Small intestine (tissue), 16 donors: ENCODE results near the gene DENND11. TPM values are rescaled to one million over a fixed set of nuclear protein-coding genes. Genes with fewer than 3 reads are reported as not detected.

Source experiments
- DNase-seq, 2 donors: peaks; one replicate each; pipeline versions ENCODE4 v3.0.0 to v3.0.0-alpha.2; 2013
- FAIRE-seq: peaks from 2 replicates; lab custom pipeline; 2012; peaks lifted over from hg19 to GRCh38; lab: Jason Lieb, UNC
- H3K27ac ChIP-seq, 3 donors: one replicate each; pipeline ENCODE4 v1.5.1; 2013; ENCODE audit warnings: low read length in 2 of 3, mild to moderate bottlenecking in 2 of 3, control low read depth in 1 of 3, inconsistent platforms in 1 of 3, low read depth in 1 of 3, moderate library complexity in 1 of 3
- H3K27me3 ChIP-seq, 3 donors: one replicate each; pipeline ENCODE4 v1.6.1; 2013; ENCODE audit warnings: low read length in 3 of 3, inconsistent platforms in 1 of 3; ENCODE audit not compliant: control insufficient read depth in 3 of 3, insufficient read depth in 3 of 3
- H3K36me3 ChIP-seq, 3 donors: one replicate each; pipeline ENCODE4 v1.6.1; 2013; ENCODE audit warnings: low read length in 3 of 3, inconsistent platforms in 1 of 3, low read depth in 1 of 3, mild to moderate bottlenecking in 1 of 3, moderate library complexity in 1 of 3; ENCODE audit not compliant: control insufficient read depth in 3 of 3, insufficient read depth in 2 of 3
- H3K4me1 ChIP-seq, 3 donors: one replicate each; pipeline ENCODE4 v1.6.1; 2013; ENCODE audit warnings: low read length in 2 of 3, inconsistent platforms in 1 of 3, low read depth in 1 of 3, mild to moderate bottlenecking in 1 of 3, moderate library complexity in 1 of 3; ENCODE audit not compliant: control insufficient read depth in 3 of 3, insufficient read depth in 2 of 3
- H3K4me3 ChIP-seq, 3 donors: one replicate each; pipeline ENCODE4 v1.5.1; 2013; ENCODE audit warnings: low read length in 3 of 3, control low read depth in 1 of 3, inconsistent platforms in 1 of 3, low read depth in 1 of 3, mild to moderate bottlenecking in 1 of 3, moderate library complexity in 1 of 3
- H3K9me3 ChIP-seq, 2 donors: one replicate each; pipeline ENCODE4 v1.6.1; 2013; ENCODE audit warnings: low read depth in 1 of 2, low read length in 1 of 2; ENCODE audit not compliant: control insufficient read depth in 2 of 2, insufficient read depth in 1 of 2
- WGBS, 3 donors: extraction: QIAGEN DNeasy Blood & Tissue Kit; methylation state at CpG; one replicate each; pipeline ENCODE4 v1.1.7; 2013; 5-methylcytosine and 5-hydroxymethylcytosine counted together
- long read RNA-seq, 10 donors: transcript quantifications; one replicate each; lab custom pipeline, GENCODE V29; 2026
- polyA plus RNA-seq, 4 donors: library from polyadenylated mRNA; stranded (reverse) in 3 of 4; unstranded in 1 of 4; fragments of 200-250 nt in 3 of 4; fragments of 120-200 nt in 1 of 4; gene quantifications; one replicate each; pipeline versions ENCODE4 v1.2.1 to v1.2.3, GENCODE V29; 2013
- donor health status: healthy with polysubstance abuse.
- donor health status: control.
- donor health status: control.
- donor health status: Bipolar disorder and iron deficiency.
- donor health status: healthy.

Gene DENND11, protein sequence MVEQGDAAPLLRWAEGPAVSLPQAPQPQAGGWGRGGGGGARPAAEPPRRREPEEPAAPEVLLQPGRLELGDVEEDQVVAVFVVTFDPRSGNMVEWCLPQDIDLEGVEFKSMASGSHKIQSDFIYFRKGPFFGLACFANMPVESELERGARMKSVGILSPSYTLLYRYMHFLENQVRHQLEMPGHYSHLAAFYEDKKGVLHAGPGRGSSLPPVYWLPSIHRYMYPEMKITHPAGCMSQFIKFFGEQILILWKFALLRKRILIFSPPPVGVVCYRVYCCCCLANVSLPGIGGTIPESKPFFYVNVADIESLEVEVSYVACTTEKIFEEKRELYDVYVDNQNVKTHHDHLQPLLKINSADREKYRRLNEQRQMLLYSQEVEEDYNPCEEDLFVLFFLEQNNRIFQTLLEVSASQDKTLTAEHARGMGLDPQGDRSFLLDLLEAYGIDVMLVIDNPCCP
- 10 to 100 TPM in 1 of 4 donors, 1 to 10 TPM in 3; 3.8 to 54.6 (median 7.1) TPM for polyA plus RNA-seq
- long read RNA-seq, donor 1, full-length matches to known transcripts = 10 of 23 reads
- long read RNA-seq, donor 1, partial matches to known transcripts = 13 of 23 reads
- long read RNA-seq, donor 1, other reads (novel, unspliced or antisense) = 0 of 23 reads
- long read RNA-seq, donor 2, full-length matches to known transcripts = 2 of 2 reads
- long read RNA-seq, donor 2, partial matches to known transcripts = 0 of 2 reads
- long read RNA-seq, donor 2, other reads (novel, unspliced or antisense) = 0 of 2 reads
- long read RNA-seq, donor 3, full-length matches to known transcripts = 3 of 9 reads
- long read RNA-seq, donor 3, partial matches to known transcripts = 6 of 9 reads
- long read RNA-seq, donor 3, other reads (novel, unspliced or antisense) = 0 of 9 reads
- long read RNA-seq, donor 4 = 0 reads
- long read RNA-seq, donor 5, partial matches to known transcripts = 37 of 77 reads
- long read RNA-seq, donor 5, other reads (novel, unspliced or antisense) = 40 of 77 reads
- long read RNA-seq, donor 6, full-length matches to known transcripts = 5 of 5 reads
- long read RNA-seq, donor 6, partial matches to known transcripts = 0 of 5 reads
- long read RNA-seq, donor 6, other reads (novel, unspliced or antisense) = 0 of 5 reads
- long read RNA-seq, donor 7 = 0 reads
- long read RNA-seq, donor 8 = 0 reads
- long read RNA-seq, donor 9, full-length matches to known transcripts = 1 of 1 reads
- long read RNA-seq, donor 9, partial matches to known transcripts = 0 of 1 reads
- long read RNA-seq, donor 9, other reads (novel, unspliced or antisense) = 0 of 1 reads
- long read RNA-seq, donor 10, full-length matches to known transcripts = 4 of 4 reads
- long read RNA-seq, donor 10, partial matches to known transcripts = 0 of 4 reads
- long read RNA-seq, donor 10, other reads (novel, unspliced or antisense) = 0 of 4 reads

DNA sequence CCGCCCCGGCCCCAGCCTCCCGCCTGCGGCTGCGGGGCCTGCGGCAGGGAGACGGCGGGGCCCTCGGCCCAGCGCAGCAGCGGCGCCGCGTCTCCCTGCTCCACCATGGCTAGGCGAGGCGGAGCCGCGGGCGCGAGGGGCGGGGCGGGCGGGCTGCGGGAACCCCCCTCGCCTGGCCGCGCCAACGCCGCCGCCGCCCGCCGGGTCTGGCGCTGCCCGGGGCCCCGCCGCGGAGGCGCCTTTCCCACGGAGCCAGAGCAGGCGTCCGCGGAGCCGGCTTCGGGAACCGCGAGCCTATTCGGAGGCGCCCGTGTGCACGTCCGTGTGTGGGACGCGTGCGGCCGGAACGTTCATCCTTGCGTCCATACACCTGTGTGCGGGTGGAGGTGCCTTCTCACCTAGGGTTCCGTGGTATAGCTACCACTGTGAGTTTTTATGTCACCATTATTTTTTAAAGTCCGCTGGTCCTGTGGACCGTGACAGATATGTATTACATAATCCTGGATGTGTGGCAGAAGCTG lies at the start of gene DENND11:
Gene DENND11, minus strand, starts transcription at position 120 of the 521 bp plus-strand sequence. Its CDS starts 13 bp downstream, at position 107.
- 0 to 1% (median 1%) methylated on average over 43 to 62 of the region's 62 CpGs for WGBS, 3 donors
- Histone ChIP-seq H3K27ac (peak within 1 kb of the TSS; percentile 50 to 81 (median 79)), H3K4me3 (peak within 1 kb of the TSS; percentile 64 to 96 (median 89)), H3K4me1 (peaks cover 0 to 50% (median 3%) of the 10 kb centered on the region in 3 donors), H3K36me3 (peaks cover 0 to 8% (median 0%) of the 10 kb centered on the region in 3 donors), H3K27me3 (no peaks in the 10 kb centered on the region), H3K9me3 (no peaks in the 10 kb centered on the region)
- FAIRE-seq (no peak), DNase-seq (peak; percentile 48 to 85)

DNA sequence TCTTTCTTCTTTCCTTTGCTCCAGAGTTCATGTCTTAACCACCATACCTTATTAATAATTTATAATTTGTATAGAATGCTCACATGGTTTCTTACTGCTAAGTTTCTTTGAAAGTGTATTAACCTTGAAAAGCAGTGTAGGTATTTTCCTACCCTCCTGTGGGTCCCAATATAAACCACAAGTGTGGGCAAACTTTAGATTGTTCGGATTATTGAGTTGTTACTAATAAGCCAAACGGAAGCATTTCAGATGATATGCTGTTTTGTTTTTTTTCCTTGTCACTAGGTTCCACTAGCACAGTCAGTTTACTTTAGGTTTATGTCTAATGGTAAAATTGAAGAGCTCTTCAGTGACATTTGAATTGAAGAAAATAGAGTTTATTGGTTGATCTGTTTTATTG lies 46.4 kb upstream of the DENND11 start:
- no peak for FAIRE-seq
- H3K36me3 ChIP-seq = peaks cover 19 to 39% (median 34%) of the 10 kb centered on the region in 3 donors

DNA sequence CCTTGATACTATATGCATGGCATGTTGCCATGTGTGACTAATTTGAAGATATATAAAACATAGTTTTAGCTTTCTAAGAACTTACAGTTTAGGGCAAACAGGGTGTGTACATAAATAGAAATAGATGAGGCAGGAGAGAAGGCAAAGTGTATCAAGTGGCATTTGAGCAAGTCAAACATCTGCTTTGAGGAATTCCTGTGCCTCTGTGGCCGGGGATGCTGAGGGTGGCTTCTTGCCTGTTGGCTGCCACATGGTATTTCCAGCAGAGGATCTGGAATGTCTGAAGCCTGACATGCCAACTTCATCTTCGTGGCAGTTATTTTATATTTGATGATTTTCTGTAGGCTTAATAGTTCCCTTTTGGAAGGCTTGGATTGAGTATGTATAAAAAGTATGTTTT lies 42.2 kb upstream of the DENND11 start:
- H3K4me3 ChIP-seq = no peak overlapping the region
- DNase-seq (no peak), FAIRE-seq (no peak)
- H3K36me3 ChIP-seq = peaks cover 10 to 32% (median 13%) of the 10 kb centered on the region in 3 donors
- H3K9me3 ChIP-seq = no peaks in the 10 kb centered on the region
- 87 to 90% (median 88%) methylated on average over 2 of the region's 2 CpGs for WGBS, 3 donors
- H3K27ac ChIP-seq = no peak overlapping the region
- peaks cover 0 to 5% (median under 1%) of the 10 kb centered on the region in 3 donors for H3K4me1 ChIP-seq
- H3K27me3 ChIP-seq = no peaks in the 10 kb centered on the region

More for the DNA sequence above, 46.4 kb upstream of the DENND11 start:
- Histone ChIP-seq H3K4me1 (no peaks in the 10 kb centered on the region), H3K27ac (no peak overlapping the region), H3K9me3 (peaks cover 0 to 29% of the 10 kb centered on the region in 2 donors), H3K27me3 (no peaks in the 10 kb centered on the region), H3K4me3 (no peak overlapping the region)
- no peak for DNase-seq
- 97 to 98% (median 98%) methylated on average over 2 of the region's 2 CpGs for WGBS, 3 donors

DNA sequence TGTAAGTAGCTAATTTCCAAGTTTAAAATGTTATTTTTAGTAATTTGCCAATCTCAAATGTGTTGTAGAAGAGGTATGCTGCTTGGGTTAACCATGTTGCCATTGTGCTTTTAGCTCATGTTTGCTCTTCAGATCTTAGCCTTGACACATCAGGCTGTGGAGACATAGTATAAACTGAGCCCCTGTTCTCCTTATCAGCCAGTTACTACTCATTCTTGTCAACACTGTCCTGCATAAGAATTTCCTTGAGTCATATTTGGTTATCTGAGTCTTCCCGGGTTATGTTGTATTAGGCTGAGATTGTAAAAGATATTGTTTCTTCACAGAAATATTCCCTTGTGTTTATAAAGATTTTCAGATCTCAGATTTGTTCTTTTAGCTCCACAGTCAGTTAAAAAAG lies 40.3 kb upstream of the DENND11 start:
- DNase-seq (no peak), FAIRE-seq (no peak)
- H3K9me3 ChIP-seq = no peaks in the 10 kb centered on the region
- H3K27me3 ChIP-seq = no peaks in the 10 kb centered on the region
- H3K36me3 ChIP-seq = peaks cover 8 to 26% (median 13%) of the 10 kb centered on the region in 3 donors
- no peak overlapping the region for H3K4me3 ChIP-seq
- WGBS, 3 donors = 46 to 81% (median 56%) methylated on average over 1 of the region's 1 CpG
- H3K27ac ChIP-seq = no peak overlapping the region
- peaks cover 0 to 7% (median 2%) of the 10 kb centered on the region in 3 donors for H3K4me1 ChIP-seq

DNA sequence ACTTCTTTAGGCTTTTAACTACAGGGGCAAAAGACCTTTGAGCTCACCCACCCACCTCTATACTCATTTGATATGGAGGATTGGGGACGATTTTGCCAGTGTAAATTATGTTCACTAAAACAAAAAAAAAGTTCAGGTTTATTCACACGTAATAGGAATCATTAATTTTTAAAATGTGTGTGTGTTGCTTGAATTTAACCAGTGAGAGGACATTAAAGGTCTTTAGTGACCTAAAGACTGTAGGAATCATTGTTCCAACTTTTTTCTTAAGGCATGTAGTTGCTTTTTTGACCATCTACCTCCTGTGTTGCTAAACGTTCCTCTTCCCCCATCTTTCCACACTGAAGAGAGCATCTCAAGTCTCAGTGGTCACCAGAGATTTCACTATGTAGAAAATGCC lies 37.3 kb upstream of the DENND11 start:
- FAIRE-seq = no peak
- H3K27ac ChIP-seq = no peak overlapping the region
- peaks cover 0 to 7% (median 2%) of the 10 kb centered on the region in 3 donors for H3K4me1 ChIP-seq
- WGBS, 3 donors = 43 to 54% (median 52%) methylated on average over 3 of the region's 3 CpGs
- H3K36me3 ChIP-seq = peaks cover 8 to 18% (median 9%) of the 10 kb centered on the region in 3 donors
- H3K4me3 ChIP-seq = peak overlapping the region in 2 of 3 donors; percentile 89 to 90
- no peaks in the 10 kb centered on the region for H3K9me3 ChIP-seq
- no peak for DNase-seq
- no peaks in the 10 kb centered on the region for H3K27me3 ChIP-seq

DNA sequence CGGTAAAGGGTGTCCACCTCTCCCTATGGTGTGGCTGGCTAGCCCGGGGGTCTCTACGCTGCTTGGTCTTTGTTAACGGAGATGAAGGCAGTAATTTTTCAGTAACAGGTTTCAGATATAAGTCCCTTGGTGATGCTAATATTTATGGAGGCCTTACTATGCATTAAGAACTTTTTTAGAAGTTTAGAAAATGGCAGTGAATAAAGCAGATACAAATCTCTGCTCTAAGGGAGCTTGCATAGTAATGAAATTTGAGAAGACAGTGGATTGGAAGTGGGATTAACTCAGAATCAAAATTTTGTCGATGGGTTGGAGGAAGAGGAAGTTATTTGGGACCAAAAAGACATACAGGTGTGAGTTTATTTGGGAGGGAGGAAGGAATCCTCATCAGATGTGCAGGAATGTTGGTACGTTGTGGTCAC lies 36.6 kb upstream of the DENND11 start:
- H3K4me3 ChIP-seq = peak overlapping the region; percentile 75 to 90 (median 89)
- H3K9me3 ChIP-seq = no peaks in the 10 kb centered on the region
- DNase-seq = no peak
- H3K27me3 ChIP-seq = no peaks in the 10 kb centered on the region
- WGBS, 3 donors = 0 to 1% (median 1%) methylated on average over 6 of the region's 6 CpGs
- H3K36me3 ChIP-seq = peaks cover 6 to 15% (median 7%) of the 10 kb centered on the region in 3 donors
- FAIRE-seq = no peak
- peaks cover 0 to 7% (median 2%) of the 10 kb centered on the region in 3 donors for H3K4me1 ChIP-seq
- H3K27ac ChIP-seq = peak overlapping the region; percentile 82 to 94 (median 91)

DNA sequence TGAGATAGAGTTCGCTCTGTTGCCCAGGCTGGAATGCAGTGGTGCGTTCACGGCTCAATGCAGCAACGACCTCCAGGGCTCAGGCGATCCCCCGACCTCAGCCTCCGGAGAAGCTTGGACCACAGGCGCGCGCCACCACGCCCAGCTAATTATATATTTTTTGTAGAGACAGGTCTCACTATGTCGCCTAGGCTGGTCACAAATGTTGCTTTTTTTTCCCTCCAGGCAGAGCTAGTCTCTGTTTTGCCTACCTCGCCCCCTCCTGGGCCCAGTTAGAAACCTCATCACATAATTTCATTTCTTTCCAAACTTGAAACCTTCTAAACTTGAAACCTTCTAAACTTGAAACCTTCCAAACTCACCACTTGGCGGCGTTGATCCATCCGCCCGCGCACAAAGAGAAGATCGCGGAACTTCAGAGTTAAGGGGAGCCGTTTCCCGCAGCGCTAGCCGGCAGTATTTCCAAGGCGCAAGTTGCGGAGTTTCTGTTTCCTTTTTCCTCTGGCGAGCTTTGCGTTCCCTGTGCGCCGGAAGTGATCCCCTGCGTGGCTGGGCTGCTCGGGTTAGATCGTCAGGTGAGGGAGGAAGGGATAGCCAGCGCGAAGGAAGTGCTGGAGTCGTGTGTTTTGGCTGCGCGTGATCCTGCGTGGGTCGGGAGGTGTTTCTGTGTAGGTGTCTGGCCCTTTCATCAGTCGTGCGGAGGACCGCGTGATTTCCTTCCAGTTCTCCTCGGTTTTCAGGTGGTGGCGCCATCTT lies 36.0 kb upstream of the DENND11 start, which contains the start of gene SSBP1:
Gene SSBP1, plus strand, starts transcription at position 523 of the 756 bp plus-strand sequence. CDS start 809 bp downstream, outside the sequence.
- Histone ChIP-seq H3K4me1 (peaks cover 0 to 7% (median 2%) of the 10 kb centered on the region in 3 donors), H3K27me3 (no peaks in the 10 kb centered on the region), H3K27ac (peak within 1 kb of the TSS; percentile 82 to 94 (median 91)), H3K9me3 (no peaks in the 10 kb centered on the region), H3K36me3 (peaks cover 2 to 10% (median 3%) of the 10 kb centered on the region in 3 donors), H3K4me3 (peak within 1 kb of the TSS; percentile 75 to 90 (median 89))
- WGBS, 3 donors = 1 to 2% (median 1%) methylated on average over 46 of the region's 46 CpGs
- peak; percentile 62 for FAIRE-seq
- peak; percentile 97 for DNase-seq
